Kidney capillary endothelial cell (primary cell): ENCODE data around the gene ANTXR1.

Source experiments
- DNase-seq: peaks from one replicate; pipeline ENCODE4 v3.0.0-alpha.2; 2018; ENCODE audit warnings: low spot score

Gene ANTXR1

DNA sequence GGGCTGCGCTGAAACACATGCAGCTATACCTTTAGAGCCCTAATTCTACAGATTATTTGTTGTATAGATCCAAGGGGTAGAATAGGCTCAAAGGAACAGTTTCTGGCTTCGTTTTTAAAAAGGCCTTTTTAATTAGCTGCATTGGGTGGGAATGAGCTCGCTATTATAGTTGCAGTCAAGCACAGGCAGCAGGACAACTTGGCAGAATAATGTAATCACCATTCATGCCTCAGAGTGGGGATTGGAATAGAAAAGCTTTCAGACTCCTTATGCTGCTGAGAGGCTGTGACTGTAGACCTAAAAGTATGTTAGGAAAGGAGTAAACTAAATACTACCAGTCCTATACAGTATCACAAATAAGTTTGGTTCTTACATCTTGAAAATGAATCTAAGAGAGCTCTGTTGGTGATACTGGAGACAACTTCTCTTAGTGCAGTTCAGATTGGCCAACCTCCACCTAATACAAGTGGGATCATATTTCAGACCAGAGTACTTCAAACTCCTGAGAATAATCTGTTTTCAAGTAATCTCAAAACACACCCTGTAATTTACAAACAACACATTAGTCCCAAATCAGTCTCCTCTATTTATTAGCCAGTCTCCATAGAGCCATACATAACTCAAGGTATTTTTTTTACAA is 121.4 kb downstream of the ANTXR1 start:
- DNase-seq: no peak

DNA sequence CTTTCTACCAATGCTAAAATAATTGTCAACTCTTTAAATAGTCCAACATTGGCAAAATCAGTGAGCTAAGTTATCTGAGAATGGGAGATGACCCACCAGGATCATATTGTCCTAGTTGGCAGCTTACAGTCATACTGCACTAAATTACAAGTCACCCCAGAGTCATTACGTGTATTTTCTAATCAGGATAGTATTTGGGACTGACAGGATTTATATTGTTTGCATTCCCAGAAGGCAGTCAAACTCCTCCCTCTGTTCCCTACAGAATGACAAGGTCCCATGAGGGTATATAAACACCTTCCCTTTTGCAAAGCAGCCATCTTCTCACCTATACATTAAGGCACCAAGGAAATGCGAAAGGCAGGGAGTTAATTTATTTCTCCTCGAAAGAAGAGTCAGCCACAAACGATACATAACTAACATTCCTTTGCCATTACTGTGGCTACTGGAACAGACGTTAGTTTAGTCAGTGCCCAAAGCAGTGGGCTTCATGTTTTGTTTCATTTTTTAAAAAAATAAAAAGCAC is 125.3 kb downstream of the ANTXR1 start:
- no peak for DNase-seq

DNA sequence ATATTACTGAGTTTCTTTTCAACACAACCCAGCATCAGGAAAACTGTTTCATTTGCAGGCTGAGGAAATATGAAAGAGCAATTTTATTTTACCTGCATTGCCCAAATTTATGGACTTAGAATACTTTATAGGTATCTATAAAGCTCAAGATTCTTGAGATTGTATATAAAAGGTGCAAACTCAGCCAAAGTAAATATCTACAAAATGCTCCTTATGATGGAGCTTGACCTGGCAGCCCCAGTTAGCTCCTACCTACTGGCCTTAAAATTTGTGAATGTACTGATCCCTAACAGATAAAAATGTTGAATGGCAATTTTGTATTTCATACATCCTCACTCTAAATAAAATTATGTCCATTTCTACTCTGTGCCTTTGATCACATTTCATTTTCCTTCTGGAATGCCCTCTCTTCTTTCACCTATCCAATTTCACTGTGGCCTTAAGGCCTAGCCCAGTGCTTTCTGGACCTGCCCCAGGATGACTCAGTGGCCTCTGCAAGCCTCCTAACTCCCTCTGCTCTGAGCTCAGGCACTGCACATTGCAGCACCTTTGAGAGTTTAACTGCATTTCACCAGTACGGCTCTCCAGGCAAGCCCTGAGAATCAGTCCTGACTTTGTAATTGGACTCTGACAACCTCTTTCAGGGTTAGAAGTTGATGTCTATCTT is 125.9 kb downstream of the ANTXR1 start:
- DNase-seq: no peak

DNA sequence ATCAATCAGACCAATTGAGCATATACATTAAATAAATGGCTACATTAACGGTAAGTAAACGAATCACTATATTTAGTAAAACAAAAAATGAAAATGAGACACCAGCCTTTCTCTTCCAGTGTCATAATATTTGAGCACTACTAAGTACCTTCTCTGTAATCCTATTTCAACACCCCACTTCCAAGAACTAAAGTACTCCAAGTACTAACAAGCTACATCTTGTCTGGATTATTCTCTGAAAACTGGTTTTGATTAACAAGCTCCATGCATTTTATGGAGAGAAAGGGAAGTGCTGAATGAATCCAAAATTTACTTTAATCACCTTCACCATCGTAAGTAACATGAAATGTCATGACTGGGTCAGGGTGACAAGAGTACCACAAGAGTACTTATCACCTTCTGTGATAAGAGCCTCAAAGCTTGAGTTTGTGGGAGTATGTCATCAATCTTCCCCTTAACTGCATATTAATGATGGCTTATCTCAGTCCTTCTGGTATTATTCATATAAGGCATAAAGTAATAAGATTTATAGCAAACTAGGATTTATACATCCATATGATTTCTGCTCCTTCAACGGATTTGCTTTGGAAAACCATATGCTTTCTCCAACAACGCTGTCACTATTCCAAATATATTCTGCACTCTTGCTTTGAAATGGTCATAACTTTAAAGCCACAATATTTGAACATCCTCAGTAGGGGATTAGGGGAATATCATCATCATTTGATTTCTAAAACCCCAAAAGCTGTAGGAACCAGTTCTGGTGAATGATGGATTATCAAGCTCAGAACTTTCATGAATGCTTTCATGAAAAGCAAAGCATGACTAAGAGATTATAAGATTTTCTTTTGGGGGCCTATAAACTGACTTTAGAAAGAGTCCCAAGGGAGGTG is 127.0 kb downstream of the ANTXR1 start:
- no peak for DNase-seq

DNA sequence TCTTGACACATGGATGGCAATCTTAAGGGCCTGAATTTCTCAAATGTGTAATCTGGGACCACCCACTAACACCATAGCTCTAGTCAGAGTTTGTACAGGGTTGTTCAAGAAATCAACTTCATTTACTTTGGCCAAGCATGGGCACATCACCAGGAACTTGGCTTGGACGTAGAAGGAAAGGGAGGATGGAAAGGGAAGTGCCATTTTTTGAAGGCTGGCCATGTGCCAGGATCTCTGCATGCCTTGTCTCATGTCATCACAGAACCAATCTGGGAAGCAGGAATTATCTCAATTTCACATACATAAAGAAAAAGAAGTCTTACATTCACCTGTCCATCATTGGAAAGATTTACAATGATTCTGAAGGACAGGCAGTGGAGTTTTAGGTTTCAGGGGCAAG is 128.1 kb downstream of the ANTXR1 start:
- DNase-seq: no peak

DNA sequence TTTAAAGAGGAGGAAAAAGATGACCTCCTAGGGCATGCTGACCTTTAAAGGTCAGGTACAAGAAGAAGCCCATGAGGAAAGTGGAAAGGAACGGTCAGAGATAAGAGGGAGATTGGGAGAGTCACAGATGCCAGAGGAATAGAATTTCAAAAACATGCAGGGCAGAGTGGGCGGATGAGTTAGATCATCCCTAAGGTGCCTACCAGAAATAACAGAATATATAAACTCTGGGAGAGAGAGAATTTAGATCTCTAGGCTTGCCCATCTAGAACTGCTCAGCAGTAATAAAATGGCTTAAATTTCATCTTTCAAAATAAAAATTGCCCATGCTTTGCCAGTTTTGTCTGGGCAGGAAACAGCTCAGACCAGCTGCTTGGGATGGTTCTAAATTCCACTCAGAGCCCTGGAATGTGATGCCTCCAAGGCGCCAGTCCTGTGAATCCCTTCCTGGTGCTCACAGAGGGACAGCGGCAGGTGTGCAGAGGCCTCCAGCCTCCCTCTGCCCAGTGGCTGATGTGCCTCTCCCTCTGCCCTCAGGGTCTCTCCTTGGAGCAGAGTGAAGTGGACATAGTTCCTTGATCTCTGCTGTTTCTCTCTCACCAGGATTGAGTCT is 130.9 kb downstream of the ANTXR1 start:
- no peak for DNase-seq

DNA sequence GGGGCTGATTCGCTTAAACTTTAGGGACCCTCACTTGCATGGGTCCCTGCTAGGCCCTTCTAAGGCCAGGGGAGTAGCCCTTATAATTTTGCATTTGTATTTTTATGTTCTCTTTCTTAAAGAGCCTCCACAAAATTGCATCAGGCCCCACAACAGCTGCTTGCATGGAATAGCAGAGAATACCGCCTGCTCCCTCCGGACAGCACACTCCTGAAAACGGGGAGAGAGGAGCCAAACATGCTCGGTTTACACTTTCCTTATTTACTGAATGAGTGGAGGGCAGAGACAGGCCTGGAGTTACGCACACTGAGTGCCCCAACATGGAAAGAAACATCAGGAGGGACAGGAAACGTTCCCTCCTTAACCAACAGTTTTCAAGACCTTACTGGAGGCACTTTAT is 132.2 kb downstream of the ANTXR1 start:
- DNase-seq: no peak

DNA sequence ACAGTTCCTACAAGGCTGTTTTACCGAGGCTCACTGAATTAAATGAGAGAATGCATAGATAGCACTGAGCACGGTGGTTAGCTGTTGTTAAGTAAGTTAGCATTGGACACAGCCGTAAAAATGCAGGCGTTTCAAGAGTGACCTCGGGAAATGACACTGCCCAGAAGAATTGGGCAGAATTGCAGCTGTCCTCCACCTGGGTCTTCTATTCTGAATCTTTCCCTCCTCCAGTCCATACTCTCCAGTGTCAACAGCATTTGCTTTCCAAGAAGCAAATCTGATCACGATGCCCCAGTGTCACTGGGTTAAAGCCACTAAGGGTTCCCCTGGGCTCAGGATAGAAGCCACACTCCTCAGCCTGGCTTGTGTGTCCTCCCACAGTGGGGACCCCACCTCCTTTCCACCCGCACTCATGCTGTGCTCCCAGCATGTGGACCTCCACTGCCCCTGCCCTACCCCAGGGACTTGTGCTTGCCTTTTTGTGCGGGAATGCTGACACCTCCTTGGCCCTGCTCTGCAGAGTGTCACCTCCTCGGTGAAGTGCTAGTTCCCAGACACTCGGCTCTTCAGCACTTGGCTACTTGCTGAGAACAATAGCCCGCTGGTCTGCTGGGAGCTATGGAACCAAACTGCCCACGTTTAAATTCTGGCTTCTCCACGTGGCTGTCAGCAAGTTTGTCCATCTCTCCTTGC is 135.0 kb downstream of the ANTXR1 start:
- no peak for DNase-seq

DNA sequence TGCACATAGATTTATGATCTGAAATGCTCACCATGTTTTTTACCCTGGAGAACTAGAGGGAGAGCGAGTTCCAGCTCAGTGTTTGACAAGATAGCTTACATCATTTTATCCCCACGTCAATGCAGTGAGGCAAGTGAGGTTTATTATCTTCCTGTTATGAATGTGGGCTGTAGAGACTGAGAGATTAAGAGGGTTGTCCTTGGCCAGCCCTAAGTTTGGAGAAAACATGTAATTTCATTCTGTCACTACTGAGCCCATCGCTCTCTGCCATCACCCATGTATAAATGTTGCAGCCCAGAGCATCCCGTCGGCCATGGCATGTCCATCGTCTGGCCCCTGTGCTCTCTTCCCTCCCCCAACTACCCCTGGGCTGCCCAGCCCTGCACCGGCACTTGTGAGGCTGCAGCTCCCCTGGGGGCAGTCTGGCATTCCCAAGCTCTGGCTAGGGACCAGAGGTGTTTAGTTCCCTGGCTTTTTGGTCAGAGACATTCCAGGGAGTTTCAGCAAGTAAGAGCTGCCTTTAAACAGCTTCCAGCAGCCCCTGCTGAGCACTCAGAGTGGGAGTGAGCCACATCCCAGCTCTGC is 136.7 kb downstream of the ANTXR1 start:
- no peak for DNase-seq

DNA sequence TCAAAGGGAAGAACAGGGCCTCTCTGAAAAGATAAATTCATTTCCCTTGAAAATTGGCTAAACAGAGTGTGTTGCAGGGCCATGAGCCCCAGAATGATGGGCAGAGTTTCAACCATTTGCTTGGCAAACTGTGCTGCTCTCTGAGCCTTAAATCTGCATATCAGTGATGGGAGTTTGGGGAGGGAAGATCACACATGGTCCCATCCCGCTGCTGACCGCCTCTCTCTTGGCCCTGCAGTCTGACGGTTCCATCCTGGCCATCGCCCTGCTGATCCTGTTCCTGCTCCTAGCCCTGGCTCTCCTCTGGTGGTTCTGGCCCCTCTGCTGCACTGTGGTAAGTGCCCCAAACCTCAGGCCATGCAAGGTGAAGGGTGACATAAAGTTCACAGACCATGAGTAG is 139.0 kb downstream of the ANTXR1 start:
- no peak for DNase-seq

DNA sequence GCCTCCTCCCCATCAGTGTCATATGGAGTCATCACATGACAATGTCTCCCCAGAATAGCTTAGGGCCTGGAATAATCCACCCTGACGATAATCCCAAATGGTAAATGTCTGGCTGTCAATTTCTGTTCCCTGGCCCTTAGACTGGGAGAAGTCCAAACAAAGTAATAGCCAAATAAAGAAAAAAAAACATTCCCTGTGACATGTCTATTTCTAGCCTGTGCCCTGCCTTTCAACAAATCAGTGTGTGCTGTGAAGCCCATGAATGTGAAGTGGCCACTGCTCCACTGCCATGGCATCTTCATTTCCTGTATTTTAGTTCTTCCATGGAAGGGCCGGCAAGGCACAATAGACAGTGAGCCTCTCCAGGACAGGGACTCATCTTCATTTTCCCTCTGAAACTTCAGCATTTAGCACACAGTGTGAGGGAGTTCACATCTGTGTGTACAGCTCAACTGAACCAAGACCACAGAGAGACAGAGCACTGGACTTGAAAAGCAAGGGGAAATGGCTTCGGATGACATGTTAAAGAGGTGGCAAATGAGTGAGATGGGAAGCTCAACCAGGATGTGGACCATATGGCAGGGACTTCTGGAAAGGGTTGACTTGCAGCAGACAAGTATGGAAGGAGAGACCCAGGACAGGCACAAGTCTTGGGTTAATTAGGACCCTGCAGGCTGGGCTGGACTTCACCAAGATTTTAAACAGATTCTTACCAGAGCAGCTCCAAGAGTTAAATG is 140.0 kb downstream of the ANTXR1 start:
- no peak for DNase-seq

DNA sequence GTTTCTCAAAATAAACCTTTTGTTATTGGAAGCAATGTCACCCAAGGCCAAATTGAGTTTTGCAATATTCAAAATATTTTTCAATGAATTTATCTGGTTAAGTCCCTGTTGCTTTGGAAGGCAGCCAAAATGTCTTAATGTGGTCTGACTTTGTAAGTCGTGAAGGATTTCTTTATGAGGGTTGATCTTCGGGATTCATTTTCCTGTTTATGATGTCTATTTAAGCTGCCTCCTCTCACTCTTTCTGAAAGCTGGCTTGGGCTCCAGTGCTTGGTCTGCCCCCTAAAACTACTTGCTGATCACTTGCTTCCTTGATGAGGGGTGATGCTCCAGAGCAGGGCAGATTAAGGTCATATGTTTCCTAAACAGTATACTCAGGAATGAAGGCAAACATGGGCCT is 141.1 kb downstream of the ANTXR1 start:
- no peak for DNase-seq

DNA sequence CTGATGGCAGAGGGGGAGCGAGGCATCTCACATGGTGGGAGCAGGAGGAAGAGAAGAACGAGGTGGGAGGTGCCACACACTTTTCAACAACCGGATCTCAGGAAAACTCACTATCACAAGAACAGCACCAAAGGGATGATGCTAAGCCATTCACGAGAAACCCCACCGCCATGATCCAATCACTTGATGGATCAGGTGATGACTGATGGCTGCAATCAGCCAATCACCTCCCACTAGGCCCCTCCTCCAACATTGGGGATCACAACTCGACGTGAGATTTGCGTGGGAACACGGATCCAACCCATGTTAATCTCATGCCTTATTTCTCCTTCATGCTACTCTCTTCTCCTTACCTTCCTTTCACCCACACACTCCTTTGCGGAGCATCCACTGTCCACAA is 143.6 kb downstream of the ANTXR1 start:
- DNase-seq: no peak

DNA sequence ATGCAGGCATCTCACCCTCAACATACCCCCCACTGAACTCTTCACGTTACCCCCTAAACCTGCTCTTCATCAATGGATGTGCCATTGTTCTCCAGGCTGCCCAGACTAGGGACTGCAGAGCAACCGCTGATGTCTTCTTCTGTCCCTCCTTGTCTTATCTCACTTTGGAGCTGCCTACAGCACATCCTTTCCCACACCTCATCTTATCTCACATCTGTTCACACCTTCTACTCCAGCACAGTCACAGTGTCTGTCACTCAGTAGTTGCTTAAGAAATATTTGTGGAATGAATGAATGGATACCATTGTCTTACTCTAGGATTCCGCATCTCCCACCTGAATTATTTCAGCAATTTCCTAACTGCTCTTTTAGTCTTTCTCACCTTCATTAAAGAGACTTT is 144.5 kb downstream of the ANTXR1 start:
- no peak for DNase-seq

DNA sequence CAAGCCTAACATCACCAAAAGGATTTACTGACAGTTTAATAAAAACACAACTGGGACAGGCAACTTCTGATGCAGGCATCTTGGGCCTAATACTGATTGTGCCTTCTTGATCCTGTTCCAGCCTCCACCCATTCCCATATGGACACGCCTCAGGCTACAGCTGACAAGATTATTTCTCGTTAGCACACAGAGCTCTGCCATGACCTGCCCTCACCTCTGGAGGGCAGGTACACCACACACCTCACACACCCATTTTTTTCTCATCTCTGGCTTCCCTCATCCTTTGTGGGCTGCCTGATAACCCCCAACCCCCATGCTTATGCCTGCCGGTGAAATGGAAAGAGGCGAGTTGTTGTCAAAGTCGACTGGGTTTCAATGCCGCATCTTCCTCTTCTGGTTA is 147.0 kb downstream of the ANTXR1 start:
- DNase-seq: no peak

DNA sequence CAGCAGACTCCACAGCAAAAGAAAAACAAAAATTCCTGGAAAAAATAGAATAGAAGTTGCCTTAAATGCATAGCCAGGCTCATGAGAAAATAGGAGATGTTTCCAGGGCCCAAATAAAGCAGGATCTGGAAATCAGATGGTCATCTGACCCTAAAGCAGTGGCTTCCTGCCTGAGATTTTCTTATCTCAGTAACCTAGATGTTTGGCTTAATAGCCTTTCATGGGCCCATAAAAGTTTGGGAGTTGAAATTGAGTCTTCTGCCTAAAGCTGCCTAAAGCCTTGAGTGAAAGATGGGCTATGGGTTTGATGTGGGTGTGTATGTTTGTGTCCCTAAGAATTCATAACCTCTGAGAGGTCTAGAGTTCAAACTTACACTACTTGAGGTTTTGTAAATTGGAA is 149.1 kb downstream of the ANTXR1 start:
- no peak for DNase-seq

DNA sequence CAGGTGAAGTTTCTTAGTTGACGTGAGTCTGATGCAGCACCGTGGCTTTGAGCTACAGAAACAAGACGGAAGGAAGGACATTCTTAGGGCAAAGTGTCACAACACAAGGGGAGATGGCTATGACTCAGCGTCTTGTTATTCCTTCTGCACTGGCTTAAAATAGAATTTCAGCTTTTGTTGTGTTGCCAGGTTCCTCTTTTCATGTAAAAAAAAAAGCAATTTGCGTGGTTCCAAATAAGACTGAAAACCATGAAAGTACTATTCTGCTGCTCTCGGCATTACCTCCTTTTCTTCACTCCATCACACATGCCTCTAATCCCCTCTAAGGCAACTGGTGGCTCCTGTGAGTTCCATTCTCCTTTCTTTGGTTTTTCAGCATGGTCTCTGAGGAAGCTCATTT is 150.1 kb downstream of the ANTXR1 start:
- DNase-seq: peak; percentile 98

DNA sequence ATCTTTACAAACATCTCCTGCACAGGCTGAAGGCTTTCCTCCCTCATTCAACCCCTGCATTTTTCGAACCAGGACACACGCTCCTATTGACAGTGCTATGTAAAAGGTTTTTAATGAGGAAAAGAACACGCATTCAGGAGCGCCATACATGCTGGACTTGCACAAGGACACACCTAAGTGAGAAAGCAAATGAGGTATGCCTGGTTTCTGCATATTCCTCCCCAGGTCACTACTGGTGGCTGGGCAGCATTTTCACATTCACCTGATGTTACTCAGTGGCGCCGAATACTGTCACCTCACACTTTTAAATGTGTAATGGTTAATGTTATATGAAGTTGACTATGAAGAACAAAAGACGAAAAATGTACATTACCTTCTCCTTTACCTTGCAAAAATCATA is 150.6 kb downstream of the ANTXR1 start:
- DNase-seq: no peak

DNA sequence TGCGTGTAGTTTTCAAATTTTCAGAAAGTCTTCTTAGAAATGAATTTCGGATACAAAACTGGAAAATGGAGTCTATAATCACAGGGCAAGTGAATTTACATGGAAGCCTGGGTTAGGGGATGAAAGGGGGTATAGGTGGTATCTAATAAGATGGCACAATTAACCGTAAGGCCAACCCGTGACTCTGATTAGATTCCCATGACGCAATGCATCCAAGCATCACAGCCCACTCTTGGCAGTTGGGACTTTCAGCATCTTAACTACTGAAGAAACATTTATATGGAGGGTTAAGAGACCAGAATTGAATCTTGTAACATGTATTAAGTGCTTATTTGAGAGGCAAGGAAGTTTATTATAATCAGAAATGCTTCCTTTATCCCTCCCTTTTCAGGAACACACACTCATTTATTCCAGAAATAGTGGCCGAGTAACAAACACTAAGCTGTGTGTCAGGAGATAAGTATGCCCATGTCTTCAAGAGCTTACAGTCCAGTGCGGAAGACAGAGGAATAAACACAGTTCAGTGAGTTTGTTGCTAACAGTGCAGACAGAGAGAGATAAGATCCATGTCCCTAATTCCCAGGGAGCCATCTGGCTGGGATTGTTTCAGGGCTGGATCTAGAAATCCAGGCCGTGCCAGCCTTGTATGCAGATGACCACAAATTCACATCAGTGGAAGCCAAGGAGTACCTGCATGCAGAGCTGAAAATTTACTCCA is 151.2 kb downstream of the ANTXR1 start:
- DNase-seq: no peak
